GM23248 (cell line): ENCODE results near the gene BCL2L13.

Experiments
- EZH2 ChIP-seq: fragments of 200-600 bp; sonication (generic); IDR thresholded peaks from 2 replicates; pipeline ENCODE4 v1.6.1; 2018; ENCODE audit warnings: antibody characterized with exemption, mild to moderate bottlenecking; ENCODE audit not compliant: insufficient read depth, poor library complexity, severe bottlenecking
- EZH2phosphoT487 ChIP-seq: fragments of 200-600 bp; sonication (generic); IDR thresholded peaks from 2 replicates; pipeline ENCODE4 v1.6.1; 2018; ENCODE audit warnings: antibody characterized with exemption, moderate library complexity, mild to moderate bottlenecking, low read depth; ENCODE audit not compliant: insufficient read depth

DNA sequence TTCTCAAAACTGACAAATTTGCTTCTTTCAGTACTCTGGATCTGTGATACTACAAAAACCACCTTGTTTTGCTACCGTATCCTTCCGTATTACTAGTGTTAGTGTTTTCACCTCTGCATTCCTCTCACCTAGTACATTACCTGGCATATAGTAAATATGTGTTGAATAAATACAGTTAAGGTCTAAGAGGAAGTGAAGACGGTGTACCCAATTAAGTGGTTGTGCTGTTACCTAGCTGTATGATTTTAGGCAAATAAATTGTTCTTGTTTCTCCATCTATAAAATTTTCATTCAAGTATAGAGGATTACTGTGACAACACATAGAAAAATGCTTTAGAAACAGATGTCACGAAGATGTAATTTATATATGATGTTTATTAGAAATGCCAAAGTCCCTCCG, 8.9 kb downstream of the BCL2L13 start:
- TF ChIP-seq EZH2 (no peak), EZH2phosphoT487 (no peak)
